GM12801 (cell line): ENCODE results near the gene SYMPK.

ENCODE experiments used
- TF ChIP-seq, protein P1 (sequence below): IDR thresholded peaks from one replicate; pipeline ENCODE4 v1.5.1; 2011; ENCODE audit warnings: control low read depth; ENCODE audit not compliant: insufficient read length; ENCODE audit errors: extremely low read depth

The SYMPK gene

DNA sequence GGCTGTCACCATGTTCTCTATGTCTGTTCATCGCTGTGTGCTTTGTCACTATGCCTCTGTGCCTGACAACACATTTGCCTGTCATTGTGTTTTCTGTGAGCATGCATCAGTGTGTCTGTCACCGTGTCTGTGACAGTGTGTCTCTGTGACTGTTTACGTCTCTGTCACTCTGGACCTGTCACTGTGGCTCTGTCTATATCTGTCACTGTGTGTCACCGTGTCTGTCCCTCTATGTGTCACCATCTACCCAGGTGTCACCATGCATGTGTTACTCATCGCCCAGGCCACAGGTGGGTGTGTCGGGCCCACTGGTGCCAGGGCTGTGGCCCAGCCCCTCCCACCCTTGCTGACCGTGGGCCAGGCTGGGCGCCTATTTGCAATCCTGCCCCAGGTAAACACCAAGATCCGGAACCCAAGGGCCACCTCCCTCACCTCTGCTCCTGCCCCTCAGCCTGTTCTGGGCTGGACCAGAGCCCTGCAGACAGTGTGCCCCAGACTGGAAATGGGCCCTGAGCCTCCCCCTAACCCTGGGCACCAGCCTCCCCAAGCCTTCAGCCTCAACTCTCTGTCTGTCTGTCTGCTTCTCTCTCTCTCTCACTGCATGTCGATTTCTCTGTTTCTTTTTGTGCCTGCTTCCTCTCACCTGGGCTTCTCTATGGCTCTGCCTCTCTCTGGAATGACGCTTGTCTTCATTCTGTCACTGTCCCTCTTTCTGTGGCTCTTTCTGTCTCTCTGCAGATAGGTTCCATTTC, 15.3 kb upstream of the SYMPK start:
- TF ChIP-seq, protein P1, sequence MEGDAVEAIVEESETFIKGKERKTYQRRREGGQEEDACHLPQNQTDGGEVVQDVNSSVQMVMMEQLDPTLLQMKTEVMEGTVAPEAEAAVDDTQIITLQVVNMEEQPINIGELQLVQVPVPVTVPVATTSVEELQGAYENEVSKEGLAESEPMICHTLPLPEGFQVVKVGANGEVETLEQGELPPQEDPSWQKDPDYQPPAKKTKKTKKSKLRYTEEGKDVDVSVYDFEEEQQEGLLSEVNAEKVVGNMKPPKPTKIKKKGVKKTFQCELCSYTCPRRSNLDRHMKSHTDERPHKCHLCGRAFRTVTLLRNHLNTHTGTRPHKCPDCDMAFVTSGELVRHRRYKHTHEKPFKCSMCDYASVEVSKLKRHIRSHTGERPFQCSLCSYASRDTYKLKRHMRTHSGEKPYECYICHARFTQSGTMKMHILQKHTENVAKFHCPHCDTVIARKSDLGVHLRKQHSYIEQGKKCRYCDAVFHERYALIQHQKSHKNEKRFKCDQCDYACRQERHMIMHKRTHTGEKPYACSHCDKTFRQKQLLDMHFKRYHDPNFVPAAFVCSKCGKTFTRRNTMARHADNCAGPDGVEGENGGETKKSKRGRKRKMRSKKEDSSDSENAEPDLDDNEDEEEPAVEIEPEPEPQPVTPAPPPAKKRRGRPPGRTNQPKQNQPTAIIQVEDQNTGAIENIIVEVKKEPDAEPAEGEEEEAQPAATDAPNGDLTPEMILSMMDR: no peak

DNA sequence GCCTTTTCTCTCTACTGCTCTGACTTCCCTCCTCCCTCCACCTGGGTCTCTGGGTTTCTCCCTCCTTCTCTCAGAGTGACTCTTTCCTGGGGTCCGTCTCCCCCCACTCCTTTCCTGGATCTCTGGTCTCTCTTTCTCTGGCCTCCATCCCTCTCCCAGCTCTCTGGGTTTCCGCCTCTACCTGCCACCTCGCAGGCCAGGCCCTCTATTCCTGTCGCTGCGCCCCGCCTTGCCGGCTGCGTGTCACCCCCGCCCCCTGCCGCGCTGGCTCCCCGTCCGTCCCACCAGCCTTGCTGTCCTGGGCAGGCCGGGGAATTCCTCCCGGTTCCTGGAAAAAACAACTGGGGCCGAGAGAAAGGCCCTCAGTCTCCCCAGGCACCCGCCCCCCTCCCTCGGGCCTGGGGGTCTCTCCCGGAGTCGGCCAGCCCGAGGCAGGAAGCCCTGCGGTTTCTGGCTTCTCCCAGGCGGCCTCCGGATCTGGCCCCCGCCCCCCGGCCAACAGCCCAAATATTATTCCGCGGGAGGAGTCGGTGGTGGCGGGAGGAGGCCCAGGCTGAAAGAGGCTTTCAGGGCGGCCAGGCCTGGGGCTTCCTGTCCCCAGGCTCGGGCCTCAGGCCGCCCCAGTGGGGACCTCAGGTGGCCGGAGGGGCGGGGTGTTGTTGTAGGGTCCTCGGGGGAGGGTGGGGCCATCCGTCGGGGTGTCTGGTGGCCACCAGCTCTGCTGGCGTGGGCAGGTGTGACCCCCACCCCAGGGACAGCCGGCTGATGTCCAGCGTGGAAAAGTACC, 13.7 kb upstream of the SYMPK start:
- TF ChIP-seq, protein P1: no peak

DNA sequence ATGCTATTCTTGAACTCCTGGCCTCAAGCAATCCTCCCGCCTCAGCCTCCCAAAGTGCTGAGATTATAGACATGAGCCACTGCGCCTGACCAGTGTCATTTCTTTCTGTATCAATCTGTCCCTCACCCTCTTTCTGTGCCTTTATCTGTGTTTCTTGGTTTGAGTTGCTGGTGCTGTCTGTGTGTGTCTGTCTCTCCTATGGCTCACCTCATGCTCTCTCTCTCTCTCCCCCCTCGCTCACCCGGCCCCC, 13.1 kb upstream of the SYMPK start:
- TF ChIP-seq, protein P1: no peak

DNA sequence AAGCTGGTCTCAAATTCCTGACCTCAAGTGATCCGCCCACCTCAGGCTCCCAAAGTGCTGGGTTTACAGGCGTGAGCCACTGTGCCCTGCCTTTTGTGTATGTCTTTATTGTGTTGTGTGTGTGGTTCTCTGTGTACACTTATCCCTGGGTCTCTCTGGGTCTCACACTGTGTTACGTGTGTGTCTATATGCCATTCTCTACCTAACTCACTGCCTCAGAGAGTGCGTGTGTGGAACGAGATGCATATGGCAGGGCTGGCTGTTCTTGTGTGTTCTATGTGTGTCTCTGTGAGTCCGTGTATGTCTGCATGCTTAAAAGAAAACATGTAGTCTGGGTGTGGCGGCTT, 11.6 kb upstream of the SYMPK start:
- TF ChIP-seq, protein P1: no peak

DNA sequence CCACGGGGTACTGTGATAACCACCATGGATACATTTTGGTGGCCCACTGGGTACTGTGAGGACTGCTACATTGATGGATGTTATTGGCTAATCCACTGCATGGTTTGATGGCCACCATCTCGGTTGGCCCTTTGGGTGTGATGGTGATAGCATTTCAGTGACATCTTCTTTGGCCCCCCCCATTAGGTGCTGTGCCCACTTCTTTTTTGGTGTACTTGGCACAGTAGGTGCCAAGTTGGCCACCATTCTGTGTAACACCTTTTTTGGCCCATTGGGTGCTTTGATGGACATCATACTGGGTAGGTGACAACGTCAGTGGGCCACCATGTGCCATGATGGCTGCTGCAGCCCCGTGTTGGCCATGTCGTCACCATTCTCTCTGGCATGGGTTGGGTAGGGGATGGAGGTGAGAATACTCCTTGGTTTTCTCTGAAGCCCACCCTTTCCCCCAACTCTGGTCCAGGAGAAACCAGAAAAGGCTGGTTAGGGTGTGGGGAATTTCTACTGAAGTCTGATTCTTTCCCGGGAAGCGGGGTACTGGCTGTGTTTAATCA, 10.3 kb upstream of the SYMPK start:
- TF ChIP-seq, protein P1: no peak

- TF ChIP-seq, protein P1: no peak
Measured at GRCh38 chr19:45872095-45872919, 9.4 kb upstream of the SYMPK start.

- TF ChIP-seq, protein P1: no peak
Measured at GRCh38 chr19:45870798-45871197, 7.9 kb upstream of the SYMPK start.
